Gastroesophageal sphincter (tissue), 4 donors: ENCODE data around the gene SH3BGR. TPM values are rescaled to one million over a fixed set of nuclear protein-coding genes. Genes with fewer than 3 reads are reported as not detected.

Source experiments
- ATAC-seq: fragments of 150-250 bp; one replicate; pipeline ENCODE4 v1.9.1; 2016; ENCODE audit warnings: mild to moderate bottlenecking, moderate library complexity
- H3K27ac ChIP-seq, 4 donors: fragments of 200-600 bp; sonication (generic) in 3 of 4; 1 replicate in 3 of 4; 2 replicates in 1 of 4; pipeline ENCODE4 v1.5.1; 2016 to 2019
- H3K27me3 ChIP-seq: fragments of 200-600 bp; sonication (generic); one replicate; pipeline ENCODE4 v1.5.1; 2019
- H3K36me3 ChIP-seq, 2 donors: fragments of 200-600 bp; sonication (generic); one replicate each; pipeline ENCODE4 v1.5.1; 2019; ENCODE audit warnings: control low read depth in 1 of 2
- H3K4me1 ChIP-seq, 3 donors: fragments of 200-600 bp; sonication (generic); 1 replicate in 2 of 3; 2 replicates in 1 of 3; pipeline ENCODE4 v1.5.1; 2016 to 2019; ENCODE audit warnings: control low read depth in 2 of 3
- H3K4me3 ChIP-seq, 2 donors: fragments of 200-600 bp; sonication (generic); one replicate each; pipeline ENCODE4 v1.5.1; 2019; ENCODE audit warnings: mild to moderate bottlenecking in 1 of 2, moderate library complexity in 1 of 2
- H3K9me3 ChIP-seq, 3 donors: fragments of 200-600 bp; sonication (generic); one replicate each; pipeline ENCODE4 v1.5.1; 2017 to 2019; ENCODE audit warnings: control low read depth in 2 of 3
- EP300 ChIP-seq: sonication (generic); formaldehyde crosslinking; IDR thresholded peaks from one replicate; pipeline ENCODE4 v1.6.1; 2017; ENCODE audit warnings: antibody characterized with exemption, mild to moderate bottlenecking
- POLR2A ChIP-seq, 2 donors: fragments of 450-650 bp; IDR thresholded peaks; one replicate each; pipeline ENCODE4 v1.6.1; 2017; ENCODE audit warnings: antibody characterized with exemption in 2 of 2, mild to moderate bottlenecking in 2 of 2, moderate library complexity in 1 of 2
- POLR2AphosphoS5 ChIP-seq: sonication (generic); formaldehyde crosslinking; IDR thresholded peaks from one replicate; pipeline ENCODE4 v1.6.1; 2017; ENCODE audit warnings: antibody characterized with exemption
- WGBS, 2 donors: methylation state at CpG; one replicate each; pipeline ENCODE4 v1.1.5; 2018; ENCODE audit warnings: low coverage in 1 of 2; 5-methylcytosine and 5-hydroxymethylcytosine counted together
- total RNA-seq, 4 donors: library from RNA; depleted of rRNA; stranded (reverse); fragments of >200 nt; gene quantifications; one replicate each; pipeline ENCODE4 v1.1.0, GENCODE V29; 2016
- TF ChIP-seq, protein P1 (sequence below), 4 experiments: fragments of 200-600 bp in 2 of 4; fragments of 450-650 bp in 2 of 4; sonication (generic) in 1 of 4; IDR thresholded peaks; one replicate each; pipeline ENCODE4 v1.5.1; 2017 to 2019; ENCODE audit warnings: antibody characterized with exemption in 4 of 4, mild to moderate bottlenecking in 2 of 4, moderate library complexity in 2 of 4

The SH3BGR gene
- total RNA-seq, 4 donors from 2014 or later: 5.9 to 39.7 (median 30.5) TPM

DNA sequence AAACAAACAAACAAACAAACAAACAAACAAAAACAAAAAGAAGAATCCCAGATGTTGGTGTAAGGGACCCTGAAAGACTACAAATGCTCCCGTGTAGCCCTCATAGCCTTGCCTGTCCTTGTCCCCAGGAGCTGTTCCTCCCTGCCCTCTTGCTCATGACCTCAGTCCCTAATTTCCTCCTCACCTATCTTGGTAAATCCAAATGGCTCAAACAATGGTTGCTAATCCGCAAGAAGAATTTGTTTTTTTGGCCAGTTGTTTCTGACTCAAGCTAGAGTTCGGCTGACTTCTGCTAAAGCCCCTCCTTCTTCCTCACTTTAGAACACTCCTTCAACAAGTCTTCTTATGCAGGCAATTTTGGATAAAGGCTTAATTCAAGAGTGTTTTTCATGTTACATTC is 21.8 kb upstream of the SH3BGR start:
- Histone ChIP-seq H3K4me3 (no peak overlapping the region), H3K9me3 (no peaks in the 10 kb centered on the region), H3K4me1 (peaks cover 0 to 8% (median 0%) of the 10 kb centered on the region in 3 donors), H3K27me3 (no peaks in the 10 kb centered on the region), H3K27ac (no peak overlapping the region), H3K36me3 (peaks cover 0 to 10% of the 10 kb centered on the region in 2 donors)
- 73 to 90% methylated on average over 3 of the region's 3 CpGs for WGBS, 2 donors
- no peak for ATAC-seq
- TF ChIP-seq EP300 (no peak), POLR2A (IDR thresholded peaks at IDR 0.05) (no peak), POLR2AphosphoS5 (no peak)
- TF ChIP-seq, protein P1, sequence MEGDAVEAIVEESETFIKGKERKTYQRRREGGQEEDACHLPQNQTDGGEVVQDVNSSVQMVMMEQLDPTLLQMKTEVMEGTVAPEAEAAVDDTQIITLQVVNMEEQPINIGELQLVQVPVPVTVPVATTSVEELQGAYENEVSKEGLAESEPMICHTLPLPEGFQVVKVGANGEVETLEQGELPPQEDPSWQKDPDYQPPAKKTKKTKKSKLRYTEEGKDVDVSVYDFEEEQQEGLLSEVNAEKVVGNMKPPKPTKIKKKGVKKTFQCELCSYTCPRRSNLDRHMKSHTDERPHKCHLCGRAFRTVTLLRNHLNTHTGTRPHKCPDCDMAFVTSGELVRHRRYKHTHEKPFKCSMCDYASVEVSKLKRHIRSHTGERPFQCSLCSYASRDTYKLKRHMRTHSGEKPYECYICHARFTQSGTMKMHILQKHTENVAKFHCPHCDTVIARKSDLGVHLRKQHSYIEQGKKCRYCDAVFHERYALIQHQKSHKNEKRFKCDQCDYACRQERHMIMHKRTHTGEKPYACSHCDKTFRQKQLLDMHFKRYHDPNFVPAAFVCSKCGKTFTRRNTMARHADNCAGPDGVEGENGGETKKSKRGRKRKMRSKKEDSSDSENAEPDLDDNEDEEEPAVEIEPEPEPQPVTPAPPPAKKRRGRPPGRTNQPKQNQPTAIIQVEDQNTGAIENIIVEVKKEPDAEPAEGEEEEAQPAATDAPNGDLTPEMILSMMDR (IDR thresholded peaks at IDR 0.05): no peak

DNA sequence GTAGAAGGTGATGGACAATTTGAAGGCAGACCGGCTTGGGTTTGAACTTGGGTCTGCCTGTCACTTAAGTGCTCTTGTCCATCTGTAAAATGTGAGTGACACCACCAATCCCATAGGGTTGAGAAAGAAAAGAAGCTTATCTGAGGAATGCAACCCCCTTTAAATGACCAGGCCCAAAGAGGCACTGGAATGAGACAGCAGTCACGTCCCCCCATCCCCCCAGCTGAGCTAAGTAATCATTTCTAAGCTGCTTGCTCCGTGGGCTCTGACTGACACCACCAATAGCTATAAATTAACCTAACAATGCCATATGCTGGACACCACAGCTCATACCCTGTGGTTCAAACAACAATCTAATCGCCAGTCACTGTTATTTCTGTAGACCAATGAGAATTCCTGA is 21.3 kb upstream of the SH3BGR start:
- Histone ChIP-seq H3K4me1 (peaks cover 0 to 8% (median 0%) of the 10 kb centered on the region in 3 donors), H3K9me3 (no peaks in the 10 kb centered on the region), H3K36me3 (peaks cover 0 to 10% of the 10 kb centered on the region in 2 donors), H3K27me3 (no peaks in the 10 kb centered on the region), H3K4me3 (no peak overlapping the region), H3K27ac (no peak overlapping the region)
- TF ChIP-seq EP300: no peak
- TF ChIP-seq, protein P1 (IDR thresholded peaks at IDR 0.05): no peak
- ATAC-seq: no peak
- 54 to 61% methylated on average over 4 of the region's 4 CpGs for WGBS, 2 donors

DNA sequence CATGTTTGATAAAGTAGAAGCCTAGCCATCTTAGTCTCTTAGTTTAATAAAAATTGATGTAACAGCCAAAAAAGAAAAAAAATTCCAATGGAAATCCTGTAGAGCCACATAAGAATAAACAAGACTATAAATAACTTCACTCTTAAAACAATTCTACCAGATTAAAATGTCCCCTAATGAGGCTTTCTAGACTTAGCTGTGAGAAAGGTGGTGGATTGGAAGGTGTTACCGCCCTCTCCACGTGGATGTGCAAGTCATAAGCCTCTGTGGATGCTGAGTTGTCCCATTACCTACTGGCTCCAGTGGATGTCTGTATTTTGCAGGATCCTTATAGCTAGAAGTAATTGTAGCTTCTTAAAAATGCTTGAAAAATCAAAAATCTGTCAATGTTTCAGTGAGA is 20.8 kb upstream of the SH3BGR start:
- no peak for ATAC-seq
- Histone ChIP-seq H3K4me1 (peaks cover 0 to 8% (median 0%) of the 10 kb centered on the region in 3 donors), H3K36me3 (peaks cover 0 to 10% of the 10 kb centered on the region in 2 donors), H3K27ac (no peak overlapping the region), H3K9me3 (no peaks in the 10 kb centered on the region), H3K27me3 (no peaks in the 10 kb centered on the region), H3K4me3 (no peak overlapping the region)
- TF ChIP-seq EP300 (no peak), POLR2A (IDR thresholded peaks at IDR 0.05) (no peak)
- TF ChIP-seq, protein P1 (IDR thresholded peaks at IDR 0.05): no peak
- 56 to 80% methylated on average over 2 of the region's 2 CpGs for WGBS, 2 donors

DNA sequence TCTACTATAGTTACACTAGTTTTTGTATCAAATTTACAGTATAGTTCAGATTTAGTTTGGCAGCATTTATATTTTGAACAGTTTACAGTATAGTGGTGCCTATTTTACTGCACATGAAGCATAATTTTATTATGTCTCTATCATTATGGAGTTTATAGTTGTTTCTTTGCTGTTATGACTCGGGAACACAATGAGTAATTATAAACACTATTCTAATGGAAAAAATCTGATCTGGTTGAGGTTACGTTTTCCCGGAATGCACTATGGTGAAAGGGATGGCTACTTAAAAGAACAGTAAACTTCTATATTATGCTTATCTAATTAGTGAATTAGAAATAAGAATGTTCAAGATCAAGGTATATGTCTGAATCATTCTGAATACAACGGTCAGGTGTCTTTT is 16.8 kb upstream of the SH3BGR start:
- Histone ChIP-seq H3K27ac (no peak overlapping the region), H3K9me3 (no peaks in the 10 kb centered on the region), H3K27me3 (no peaks in the 10 kb centered on the region), H3K4me1 (peaks cover 0 to 8% (median 0%) of the 10 kb centered on the region in 3 donors), H3K4me3 (no peak overlapping the region), H3K36me3 (no peaks in the 10 kb centered on the region)
- TF ChIP-seq POLR2AphosphoS5 (no peak), EP300 (no peak)
- TF ChIP-seq, protein P1 (IDR thresholded peaks at IDR 0.05): no peak
- ATAC-seq: no peak
- WGBS, 2 donors: 54 to 59% methylated on average over 4 of the region's 4 CpGs

DNA sequence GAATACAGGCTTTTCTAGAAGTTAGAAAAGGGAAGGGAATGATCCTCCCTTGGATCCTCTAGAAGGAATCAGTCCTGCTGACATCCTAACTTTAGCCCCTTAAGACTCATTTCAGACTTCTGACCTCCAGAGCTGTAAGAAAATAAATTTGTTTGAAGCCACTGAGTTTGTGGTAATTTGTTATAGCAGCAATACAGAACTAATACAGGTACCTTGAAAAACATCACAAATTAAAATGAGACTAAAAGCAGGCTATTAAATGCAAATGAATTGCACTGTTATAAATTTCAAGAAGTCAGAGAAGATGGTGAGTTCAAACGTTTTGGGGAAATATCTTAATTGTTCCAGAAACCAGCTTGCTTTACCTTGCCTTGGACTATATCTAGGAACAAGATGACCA is 12.5 kb upstream of the SH3BGR start:
- Histone ChIP-seq H3K9me3 (no peaks in the 10 kb centered on the region), H3K4me1 (peaks cover 0 to 3% (median 0%) of the 10 kb centered on the region in 3 donors), H3K36me3 (no peaks in the 10 kb centered on the region), H3K27ac (no peak overlapping the region), H3K27me3 (no peaks in the 10 kb centered on the region), H3K4me3 (no peak overlapping the region)
- 55 to 67% methylated on average over 1 of the region's 1 CpG for WGBS, 2 donors
- no peak for TF ChIP-seq POLR2AphosphoS5
- no peak for TF ChIP-seq EP300
- TF ChIP-seq, protein P1 (IDR thresholded peaks at IDR 0.05): no peak
- no peak for TF ChIP-seq POLR2A (IDR thresholded peaks at IDR 0.05)
- no peak for ATAC-seq
